Measurements from ENCODE around the gene RWDD3.

GRCh38 chr1:95230768-95231191, 3.2 kb upstream of the RWDD3 start:
- TF ChIP-seq CTCF (IDR thresholded peaks at IDR 0.05) (no peak), POLR2AphosphoS5 (IDR thresholded peaks at IDR 0.05) (peak in 1 of 3 donors; percentile 11), POLR2A (IDR thresholded peaks at IDR 0.05) (no peak)
